ENCODE data around the gene ZDHHC14.

Gene ZDHHC14

DNA sequence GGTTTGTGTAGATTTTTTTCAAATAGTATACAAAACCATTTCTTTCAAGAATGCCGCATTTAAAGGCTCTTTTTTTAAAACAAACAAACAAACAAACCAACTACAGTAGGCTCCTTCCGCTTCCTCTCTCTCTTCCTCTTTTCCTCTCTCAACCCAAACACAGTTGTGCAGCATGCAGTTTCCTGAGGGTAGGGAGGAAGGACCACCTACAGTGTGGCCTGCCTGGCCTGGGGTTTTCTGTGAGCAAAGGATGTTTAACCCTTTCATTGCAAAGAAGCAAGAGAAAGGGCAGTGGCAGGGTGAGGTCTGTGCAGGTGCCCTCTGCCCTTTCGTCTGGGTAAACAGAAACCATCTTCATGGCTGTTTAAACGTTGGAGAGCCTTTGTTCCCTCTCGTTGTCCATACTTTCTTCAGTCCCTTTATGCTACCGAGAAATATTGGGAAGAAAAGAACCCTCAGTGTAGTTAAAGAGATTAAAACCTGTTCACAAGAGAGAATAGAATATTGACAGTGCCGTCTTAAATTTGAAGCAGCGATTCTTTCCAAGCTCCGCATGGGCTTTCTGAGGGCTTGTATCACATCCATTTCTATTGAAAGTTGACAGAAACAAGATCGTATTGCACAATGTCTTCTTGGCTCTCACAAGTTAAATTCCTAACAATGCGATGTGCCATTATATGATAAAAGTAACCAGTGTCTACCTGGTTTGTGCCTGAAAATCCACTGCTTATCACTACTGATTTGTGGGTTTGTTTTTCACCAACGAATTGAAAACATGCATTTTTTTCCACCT is 226.5 kb downstream of the ZDHHC14 start:
- CTCF ChIA-PET = interaction anchor here (0.9 kb wide), 1 partner anchor 11 kb away, joined by 3 read pairs; no protein-coding TSS in a partner anchor

DNA sequence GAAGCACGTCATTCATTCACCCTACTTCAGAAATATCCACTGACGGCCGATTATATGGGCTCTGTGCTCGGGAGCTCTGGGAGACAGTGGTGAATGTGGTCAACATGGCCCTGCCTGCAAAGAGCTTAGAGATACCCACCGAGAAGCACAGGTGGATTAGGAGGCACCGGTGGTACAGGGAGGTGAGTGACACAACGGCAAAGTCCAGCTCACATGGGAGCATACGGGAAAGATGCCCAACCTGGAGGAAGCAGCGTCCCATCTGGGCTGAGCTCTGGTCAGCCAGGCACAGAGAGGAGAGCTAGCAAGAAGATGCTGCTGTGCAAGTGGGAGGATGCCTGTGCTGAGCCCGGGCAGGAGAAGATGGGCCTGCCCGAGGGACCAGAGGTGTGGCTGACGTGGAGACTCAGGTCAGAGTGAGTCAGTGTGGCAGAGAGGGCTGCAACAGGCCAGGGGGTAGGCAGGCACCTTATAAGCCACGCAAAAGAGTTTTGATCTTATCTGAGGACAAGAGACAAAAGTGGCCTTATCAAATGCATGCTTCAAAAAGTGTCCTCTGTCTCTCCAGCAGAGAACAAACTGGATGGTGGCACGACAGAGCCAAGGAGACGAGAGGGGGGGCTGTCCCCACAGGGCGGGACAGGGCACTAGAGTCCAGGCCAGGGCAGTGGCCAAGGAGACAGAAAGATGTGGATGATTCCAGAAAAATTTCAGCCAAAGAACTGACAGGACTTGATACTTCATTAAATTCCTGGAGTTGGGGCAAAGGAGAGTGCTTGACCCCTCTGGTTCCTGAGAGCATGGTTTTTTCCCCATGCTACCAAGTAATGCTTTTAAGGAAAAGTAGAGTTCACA is 227.5 kb downstream of the ZDHHC14 start:
- POLR2A ChIA-PET = no interaction called here
- no peak for DNase-seq (ENCODE audit: low read depth, low spot score)
- no peak overlapping the region for H3K4me3 ChIP-seq (ENCODE audit: low read depth, low read length)
- CTCF ChIA-PET = no interaction called here
- TF ChIP-seq, protein P1, sequence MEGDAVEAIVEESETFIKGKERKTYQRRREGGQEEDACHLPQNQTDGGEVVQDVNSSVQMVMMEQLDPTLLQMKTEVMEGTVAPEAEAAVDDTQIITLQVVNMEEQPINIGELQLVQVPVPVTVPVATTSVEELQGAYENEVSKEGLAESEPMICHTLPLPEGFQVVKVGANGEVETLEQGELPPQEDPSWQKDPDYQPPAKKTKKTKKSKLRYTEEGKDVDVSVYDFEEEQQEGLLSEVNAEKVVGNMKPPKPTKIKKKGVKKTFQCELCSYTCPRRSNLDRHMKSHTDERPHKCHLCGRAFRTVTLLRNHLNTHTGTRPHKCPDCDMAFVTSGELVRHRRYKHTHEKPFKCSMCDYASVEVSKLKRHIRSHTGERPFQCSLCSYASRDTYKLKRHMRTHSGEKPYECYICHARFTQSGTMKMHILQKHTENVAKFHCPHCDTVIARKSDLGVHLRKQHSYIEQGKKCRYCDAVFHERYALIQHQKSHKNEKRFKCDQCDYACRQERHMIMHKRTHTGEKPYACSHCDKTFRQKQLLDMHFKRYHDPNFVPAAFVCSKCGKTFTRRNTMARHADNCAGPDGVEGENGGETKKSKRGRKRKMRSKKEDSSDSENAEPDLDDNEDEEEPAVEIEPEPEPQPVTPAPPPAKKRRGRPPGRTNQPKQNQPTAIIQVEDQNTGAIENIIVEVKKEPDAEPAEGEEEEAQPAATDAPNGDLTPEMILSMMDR (IDR thresholded peaks at IDR 0.05; ENCODE audit: insufficient read depth, low read length, missing control alignments) = no peak

More for the DNA sequence above, 226.5 kb downstream of the ZDHHC14 start:
- no peak overlapping the region for H3K4me3 ChIP-seq (ENCODE audit: low read depth, low read length)
- POLR2A ChIA-PET = no interaction called here
- TF ChIP-seq, protein P1 (IDR thresholded peaks at IDR 0.05; ENCODE audit: insufficient read depth, low read length, missing control alignments) = no peak
- DNase-seq (ENCODE audit: low read depth, low spot score) = no peak

DNA sequence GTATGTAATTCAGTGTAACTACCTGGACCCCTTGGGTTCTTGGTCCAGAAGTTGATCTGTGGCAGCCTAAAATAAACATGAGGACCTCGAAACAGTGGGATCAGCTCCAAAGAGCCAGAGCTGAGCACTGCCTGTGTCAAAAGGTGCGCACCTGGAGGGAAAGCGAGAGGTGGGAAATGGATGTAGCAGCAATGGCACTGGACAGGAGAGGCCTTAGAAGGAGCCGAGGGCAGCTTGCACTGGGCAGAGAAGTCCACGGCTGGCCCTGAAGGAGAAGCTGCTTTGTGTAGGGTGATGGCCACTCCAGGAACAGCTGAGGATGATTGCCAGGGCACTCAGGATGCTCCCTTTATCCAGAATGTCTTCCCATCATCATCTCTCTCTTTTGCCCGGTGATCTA is 228.1 kb downstream of the ZDHHC14 start:
- H3K4me3 ChIP-seq (ENCODE audit: low read depth, low read length) = no peak overlapping the region
- ChIA-PET POLR2A (no interaction called here), CTCF (no interaction called here)
- TF ChIP-seq, protein P1 (IDR thresholded peaks at IDR 0.05; ENCODE audit: insufficient read depth, low read length, missing control alignments) = no peak
- no peak for DNase-seq (ENCODE audit: low read depth, low spot score)

DNA sequence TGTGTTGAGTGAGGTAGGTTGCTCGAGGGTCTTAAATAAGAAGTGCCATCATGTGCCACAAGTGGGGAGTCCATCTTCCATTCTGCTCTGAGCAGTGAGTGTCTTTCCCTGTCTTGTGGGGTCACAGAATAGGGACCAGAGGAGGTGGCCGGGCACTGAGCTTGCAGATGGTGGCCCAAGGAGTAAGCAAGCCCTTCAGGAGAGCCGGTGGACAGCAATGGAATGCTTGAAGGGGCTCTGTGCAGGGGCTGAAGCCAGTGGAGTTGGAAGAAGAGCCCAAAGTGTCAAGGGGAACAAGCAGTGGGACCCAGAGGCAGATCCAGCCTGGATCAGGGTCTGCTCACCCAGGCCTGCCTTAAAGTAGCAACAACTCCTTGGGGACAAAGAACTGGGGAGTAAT is 228.6 kb downstream of the ZDHHC14 start:
- ChIA-PET POLR2A (no interaction called here), CTCF (interaction anchor here (1.5 kb wide), 1 partner anchor 13 kb away, joined by 4 read pairs; no protein-coding TSS in a partner anchor)
- no peak for DNase-seq (ENCODE audit: low read depth, low spot score)
- no peak overlapping the region for H3K4me3 ChIP-seq (ENCODE audit: low read depth, low read length)
- TF ChIP-seq, protein P1 (IDR thresholded peaks at IDR 0.05; ENCODE audit: insufficient read depth, low read length, missing control alignments) = no peak

DNA sequence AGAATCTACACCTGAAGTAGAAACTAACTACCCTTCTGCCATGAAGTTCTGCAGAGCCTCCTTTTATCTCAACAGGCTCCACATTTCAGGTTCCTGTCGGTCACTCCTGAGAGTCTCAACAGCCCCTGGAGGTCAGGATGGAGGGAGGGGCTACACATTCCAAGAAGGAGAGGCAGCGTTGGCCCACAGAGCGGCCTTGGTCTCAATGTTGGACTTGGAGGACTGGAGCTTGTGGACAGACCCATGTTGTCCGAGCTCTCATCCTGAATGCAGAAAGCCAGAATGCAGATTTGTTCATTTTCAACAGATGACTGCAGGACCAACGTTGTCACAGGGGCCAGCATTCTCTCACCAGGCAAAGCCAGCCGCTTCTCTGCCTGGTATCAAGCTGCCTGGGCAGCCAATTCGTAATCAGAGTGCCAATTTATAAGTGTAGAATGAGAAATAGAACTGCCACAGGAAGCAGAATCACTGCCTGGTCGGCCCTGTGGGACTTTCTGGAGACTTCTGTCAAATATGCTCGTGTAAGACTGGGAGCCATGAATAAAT is 229.5 kb downstream of the ZDHHC14 start:
- no peak for DNase-seq (ENCODE audit: low read depth, low spot score)
- no peak overlapping the region for H3K4me3 ChIP-seq (ENCODE audit: low read depth, low read length)
- ChIA-PET CTCF (interaction anchor here (1.5 kb wide), 1 partner anchor 13 kb away, joined by 4 read pairs; no protein-coding TSS in a partner anchor), POLR2A (no interaction called here)
- TF ChIP-seq, protein P1 (IDR thresholded peaks at IDR 0.05; ENCODE audit: insufficient read depth, low read length, missing control alignments) = no peak

DNA sequence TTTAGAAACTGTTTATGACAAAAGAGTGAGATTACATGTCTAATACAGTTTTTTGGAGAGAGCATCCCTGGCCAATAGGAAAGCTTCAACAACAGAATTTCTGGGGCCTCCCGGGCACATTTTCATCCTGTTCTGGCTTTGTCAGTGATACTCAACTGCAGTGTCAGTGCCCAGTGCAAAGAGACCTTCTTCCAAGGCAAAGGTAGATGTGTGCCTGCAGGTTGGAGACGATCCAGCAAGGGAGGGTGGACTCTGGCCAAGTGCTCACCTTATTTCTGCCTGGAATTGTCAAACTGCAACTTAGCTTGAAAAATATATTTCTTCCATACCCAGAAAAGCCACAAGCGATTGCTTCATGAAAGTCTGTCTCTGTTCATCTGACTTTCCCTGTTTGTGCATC is 230.4 kb downstream of the ZDHHC14 start:
- ChIA-PET CTCF (interaction anchor here (0.9 to 1.2 kb wide), 4 partner anchors 9 to 287 kb away, joined by 3 to 4 read pairs (median 3); no protein-coding TSS in a partner anchor), POLR2A (no interaction called here)
- no peak overlapping the region for H3K4me3 ChIP-seq (ENCODE audit: low read depth, low read length)
- DNase-seq (ENCODE audit: low read depth, low spot score) = no peak
- TF ChIP-seq, protein P1 (IDR thresholded peaks at IDR 0.05; ENCODE audit: insufficient read depth, low read length, missing control alignments) = no peak

Measured in AG04449 (cell line).